Measurements from ENCODE around the gene SMARCD3.

SMARCD3 gene

DNA sequence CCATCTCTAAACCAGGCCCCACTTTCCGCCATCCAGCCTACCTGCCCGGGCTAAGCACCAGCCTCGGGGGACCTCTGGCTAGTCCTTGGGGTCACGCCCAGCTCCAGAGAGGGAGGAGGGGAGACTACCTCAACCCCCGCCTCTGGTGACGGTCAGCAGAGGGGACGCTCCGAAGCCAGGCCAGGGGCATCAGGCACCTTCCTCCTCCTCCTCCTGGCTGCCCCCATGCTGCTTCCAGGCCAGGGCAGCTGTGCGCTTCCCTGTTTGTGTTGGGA, 4.0 kb upstream of the SMARCD3 start:
- H3K9me2 ChIP-seq (ENCODE audit: low read depth, low read length), result no peaks in the 10 kb centered on the region
- H3K4me1 ChIP-seq (ENCODE audit: insufficient read depth, low read length, severe bottlenecking), result peaks cover 12% of the 10 kb centered on the region
- no peak overlapping the region for H3K27ac ChIP-seq (ENCODE audit: low read depth, low read length, poor library complexity, severe bottlenecking)
- no peak overlapping the region for H2AFZ ChIP-seq (ENCODE audit: low read length)
- no peaks in the 10 kb centered on the region for H3K9me3 ChIP-seq (ENCODE audit: low read length)
- no peak for TF ChIP-seq EZH2 (IDR thresholded peaks at IDR 0.05; ENCODE audit: borderline replicate concordance, low read length)
- TF ChIP-seq, protein P1, sequence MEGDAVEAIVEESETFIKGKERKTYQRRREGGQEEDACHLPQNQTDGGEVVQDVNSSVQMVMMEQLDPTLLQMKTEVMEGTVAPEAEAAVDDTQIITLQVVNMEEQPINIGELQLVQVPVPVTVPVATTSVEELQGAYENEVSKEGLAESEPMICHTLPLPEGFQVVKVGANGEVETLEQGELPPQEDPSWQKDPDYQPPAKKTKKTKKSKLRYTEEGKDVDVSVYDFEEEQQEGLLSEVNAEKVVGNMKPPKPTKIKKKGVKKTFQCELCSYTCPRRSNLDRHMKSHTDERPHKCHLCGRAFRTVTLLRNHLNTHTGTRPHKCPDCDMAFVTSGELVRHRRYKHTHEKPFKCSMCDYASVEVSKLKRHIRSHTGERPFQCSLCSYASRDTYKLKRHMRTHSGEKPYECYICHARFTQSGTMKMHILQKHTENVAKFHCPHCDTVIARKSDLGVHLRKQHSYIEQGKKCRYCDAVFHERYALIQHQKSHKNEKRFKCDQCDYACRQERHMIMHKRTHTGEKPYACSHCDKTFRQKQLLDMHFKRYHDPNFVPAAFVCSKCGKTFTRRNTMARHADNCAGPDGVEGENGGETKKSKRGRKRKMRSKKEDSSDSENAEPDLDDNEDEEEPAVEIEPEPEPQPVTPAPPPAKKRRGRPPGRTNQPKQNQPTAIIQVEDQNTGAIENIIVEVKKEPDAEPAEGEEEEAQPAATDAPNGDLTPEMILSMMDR (IDR thresholded peaks at IDR 0.05; ENCODE audit: low read length), result no peak
- H3F3A ChIP-seq (ENCODE audit: insufficient read depth, low read length), result no peaks in the 10 kb centered on the region
- no peaks in the 10 kb centered on the region for H3K36me3 ChIP-seq (ENCODE audit: insufficient read depth, low read length)
- peaks cover 22% of the 10 kb centered on the region for H3K27me3 ChIP-seq (ENCODE audit: insufficient read depth, low read length)
- H3K4me2 ChIP-seq (ENCODE audit: low read length), result no peak overlapping the region
- H3K79me2 ChIP-seq (ENCODE audit: insufficient read depth, low read length), result no peaks in the 10 kb centered on the region
- H3K9ac ChIP-seq (ENCODE audit: low read length), result no peak overlapping the region
- H3K4me3 ChIP-seq (ENCODE audit: low read depth, low read length, poor library complexity, severe bottlenecking), result no peak overlapping the region
- H4K20me1 ChIP-seq (ENCODE audit: insufficient read depth, low read length), result no peaks in the 10 kb centered on the region

GRCh38 chr7:151251689-151252560, 3.4 kb upstream of the SMARCD3 start:
- peaks cover 22% of the 10 kb centered on the region for H3K27me3 ChIP-seq (ENCODE audit: insufficient read depth, low read length)
- H3K4me1 ChIP-seq (ENCODE audit: insufficient read depth, low read length, severe bottlenecking), result peaks cover 12% of the 10 kb centered on the region
- no peak overlapping the region for H3K4me3 ChIP-seq (ENCODE audit: low read depth, low read length, poor library complexity, severe bottlenecking)

GRCh38 chr7:151251328-151251688, 2.8 kb upstream of the SMARCD3 start:
- H3K4me3 ChIP-seq (ENCODE audit: low read depth, low read length, poor library complexity, severe bottlenecking), result no peak overlapping the region

More at GRCh38 chr7:151251689-151252560, 3.4 kb upstream of the SMARCD3 start:
- H3K9me2 ChIP-seq (ENCODE audit: low read depth, low read length), result no peaks in the 10 kb centered on the region
- H3K79me2 ChIP-seq (ENCODE audit: insufficient read depth, low read length), result no peaks in the 10 kb centered on the region
- H3F3A ChIP-seq (ENCODE audit: insufficient read depth, low read length), result no peaks in the 10 kb centered on the region
- no peaks in the 10 kb centered on the region for H3K9me3 ChIP-seq (ENCODE audit: low read length)
- peak overlapping the region; percentile 38; the same call in 1 of the 2 replicates for H3K4me2 ChIP-seq (ENCODE audit: low read length)
- no peaks in the 10 kb centered on the region for H3K36me3 ChIP-seq (ENCODE audit: insufficient read depth, low read length)
- no peak overlapping the region for H3K27ac ChIP-seq (ENCODE audit: low read depth, low read length, poor library complexity, severe bottlenecking)
- H2AFZ ChIP-seq (ENCODE audit: low read length), result no peak overlapping the region
- no peaks in the 10 kb centered on the region for H4K20me1 ChIP-seq (ENCODE audit: insufficient read depth, low read length)
- H3K9ac ChIP-seq (ENCODE audit: low read length), result no peak overlapping the region
- no peak for TF ChIP-seq EZH2 (IDR thresholded peaks at IDR 0.05; ENCODE audit: borderline replicate concordance, low read length)
- TF ChIP-seq, protein P1 (IDR thresholded peaks at IDR 0.05; ENCODE audit: low read length), result no peak

More at GRCh38 chr7:151251328-151251688, 2.8 kb upstream of the SMARCD3 start:
- Histone ChIP-seq H3K79me2 (ENCODE audit: insufficient read depth, low read length) (no peaks in the 10 kb centered on the region), H3K9me3 (ENCODE audit: low read length) (no peaks in the 10 kb centered on the region), H3K27me3 (ENCODE audit: insufficient read depth, low read length) (peaks cover 22% of the 10 kb centered on the region), H3K36me3 (ENCODE audit: insufficient read depth, low read length) (no peaks in the 10 kb centered on the region), H4K20me1 (ENCODE audit: insufficient read depth, low read length) (no peaks in the 10 kb centered on the region), H3F3A (ENCODE audit: insufficient read depth, low read length) (no peaks in the 10 kb centered on the region), H2AFZ (ENCODE audit: low read length) (no peak overlapping the region), H3K9me2 (ENCODE audit: low read depth, low read length) (no peaks in the 10 kb centered on the region), H3K9ac (ENCODE audit: low read length) (no peak overlapping the region), H3K27ac (ENCODE audit: low read depth, low read length, poor library complexity, severe bottlenecking) (no peak overlapping the region), H3K4me2 (ENCODE audit: low read length) (peak overlapping the region; percentile 35; the same call in 1 of the 2 replicates), H3K4me1 (ENCODE audit: insufficient read depth, low read length, severe bottlenecking) (peaks cover 12% of the 10 kb centered on the region)
- TF ChIP-seq EZH2 (IDR thresholded peaks at IDR 0.05; ENCODE audit: borderline replicate concordance, low read length), result no peak
- TF ChIP-seq, protein P1 (IDR thresholded peaks at IDR 0.05; ENCODE audit: low read length), result no peak
